Thoracic aorta (tissue), 2 donors: ENCODE measurements around the gene PAGR1. TPM values are rescaled to one million over a fixed set of nuclear protein-coding genes. Genes with fewer than 3 reads are reported as not detected.

ENCODE experiments used
- ATAC-seq: fragments of 150-250 bp; one replicate; pipeline ENCODE4 v1.8.0; 2017; ENCODE audit warnings: low read depth; ENCODE audit not compliant: insufficient number of reproducible peaks, low FRiP score
- DNase-seq: peaks from one replicate; pipeline ENCODE4 v3.0.0-alpha.2; 2020; ENCODE audit warnings: low spot score
- H3K27ac ChIP-seq, 2 donors: fragments of 200-600 bp; sonication (generic); 1 replicate in 1 of 2; 2 replicates in 1 of 2; pipeline ENCODE4 v1.5.1; 2016; ENCODE audit warnings: mild to moderate bottlenecking in 2 of 2, moderate library complexity in 2 of 2
- H3K27me3 ChIP-seq: fragments of 200-600 bp; sonication (generic); replicated peaks from 2 replicates; pipeline ENCODE4 v1.6.0; 2016; ENCODE audit warnings: mild to moderate bottlenecking; ENCODE audit not compliant: insufficient read depth
- H3K36me3 ChIP-seq: fragments of 200-600 bp; sonication (generic); one replicate; pipeline ENCODE4 v1.5.1; 2016
- H3K4me1 ChIP-seq, 2 donors: fragments of 200-600 bp; sonication (generic); 1 replicate in 1 of 2; 2 replicates in 1 of 2; pipeline versions ENCODE4 v1.5.1 to v1.6.0; 2016; ENCODE audit warnings: low read depth in 2 of 2, mild to moderate bottlenecking in 1 of 2; ENCODE audit not compliant: control insufficient read depth in 1 of 2
- H3K4me3 ChIP-seq: fragments of 200-600 bp; sonication (generic); 2 replicates; pipeline ENCODE4 v1.5.1; 2016; ENCODE audit warnings: mild to moderate bottlenecking
- H3K9me3 ChIP-seq: fragments of 200-600 bp; sonication (generic); 2 replicates; pipeline ENCODE4 v1.5.1; 2016
- CTCF ChIP-seq: fragments of 200-600 bp; sonication (generic); IDR thresholded peaks from one replicate; pipeline ENCODE4 v1.5.1; 2019; ENCODE audit warnings: antibody characterized with exemption
- total RNA-seq, 2 donors: library from RNA; depleted of rRNA; stranded (reverse); fragments of >200 nt; gene quantifications; one replicate each; pipeline versions ENCODE4 v1.1.0 to v1.2.3, GENCODE V29; 2016

Gene PAGR1
- total RNA-seq, 2 donors from 2014 or later: 40.8 to 45.2 TPM

GRCh38 chr16:29850998-29851397 is 35.0 kb downstream of the PAGR1 start:
- Histone ChIP-seq H3K9me3 (no peaks in the 10 kb centered on the region), H3K4me1 (no peaks in the 10 kb centered on the region), H3K27ac (no peak overlapping the region), H3K27me3 (no peaks in the 10 kb centered on the region), H3K4me3 (no peak overlapping the region), H3K36me3 (peaks cover 18% of the 10 kb centered on the region)
- no peak for DNase-seq
- TF ChIP-seq CTCF: no peak
- no peak for ATAC-seq

- ATAC-seq (no peak), DNase-seq (no peak)
- Histone ChIP-seq H3K9me3 (no peaks in the 10 kb centered on the region), H3K36me3 (peaks cover 2% of the 10 kb centered on the region), H3K27me3 (no peaks in the 10 kb centered on the region), H3K4me1 (no peaks in the 10 kb centered on the region), H3K4me3 (no peak overlapping the region), H3K27ac (no peak overlapping the region)
- no peak for TF ChIP-seq CTCF
These were observed 36.7 kb downstream of the PAGR1 start for GRCh38 chr16:29852654-29853053.

- no peak for DNase-seq
- Histone ChIP-seq H3K4me1 (peaks cover 4 to 19% of the 10 kb centered on the region in 2 donors), H3K27me3 (no peaks in the 10 kb centered on the region), H3K9me3 (no peaks in the 10 kb centered on the region), H3K4me3 (no peak overlapping the region), H3K36me3 (no peaks in the 10 kb centered on the region), H3K27ac (no peak overlapping the region)
- no peak for TF ChIP-seq CTCF
- no peak for ATAC-seq
These were observed 38.7 kb downstream of the PAGR1 start for GRCh38 chr16:29854520-29855100.

GRCh38 chr16:29857133-29857760 is 41.3 kb downstream of the PAGR1 start:
- H3K9me3 ChIP-seq: no peaks in the 10 kb centered on the region
- peaks cover 11 to 41% of the 10 kb centered on the region in 2 donors for H3K4me1 ChIP-seq
- H3K27me3 ChIP-seq: no peaks in the 10 kb centered on the region
- no peak overlapping the region for H3K27ac ChIP-seq
- DNase-seq (no peak), ATAC-seq (no peak)
- H3K36me3 ChIP-seq: peaks cover 6% of the 10 kb centered on the region
- H3K4me3 ChIP-seq: no peak overlapping the region
- TF ChIP-seq CTCF: no peak

GRCh38 chr16:29858149-29858849 is 42.3 kb downstream of the PAGR1 start:
- H3K27ac ChIP-seq: peak overlapping the region; percentile 50 to 53
- DNase-seq: peak; percentile 51

More at GRCh38 chr16:29858149-29858849, 42.3 kb downstream of the PAGR1 start:
- H3K4me3 ChIP-seq: no peak overlapping the region
- TF ChIP-seq CTCF: no peak
- H3K9me3 ChIP-seq: no peaks in the 10 kb centered on the region
- no peak for ATAC-seq
- H3K36me3 ChIP-seq: peaks cover 6% of the 10 kb centered on the region
- H3K27me3 ChIP-seq: no peaks in the 10 kb centered on the region
- peaks cover 12 to 44% of the 10 kb centered on the region in 2 donors for H3K4me1 ChIP-seq
